HepG2 (cell line): ENCODE measurements around the gene SEPHS2. TPM values are rescaled to one million over a fixed set of nuclear protein-coding genes. Genes with fewer than 3 reads are reported as not detected.

ENCODE experiments used
- FOXC1 ChIP-seq: sonication (generic); formaldehyde crosslinking; IDR thresholded peaks from 2 replicates; pipeline ENCODE4 v1.8.0; 2022; ENCODE audit warnings: mild to moderate bottlenecking, missing genetic modification reagents, borderline replicate concordance
- JUND ChIP-seq: sonication (generic); formaldehyde crosslinking; IDR thresholded peaks from 2 replicates; pipeline ENCODE4 v1.8.0; 2022; ENCODE audit warnings: mild to moderate bottlenecking, missing genetic modification reagents
- NRL ChIP-seq: sonication (generic); formaldehyde crosslinking; IDR thresholded peaks from 2 replicates; pipeline ENCODE4 v1.5.0; 2020; ENCODE audit warnings: missing genetic modification reagents, mild to moderate bottlenecking, moderate library complexity, borderline replicate concordance
- POLR2G ChIP-seq: fragments of 200-400 bp; formaldehyde crosslinking; IDR thresholded peaks from 2 replicates; pipeline ENCODE4 v1.6.1; 2018; ENCODE audit warnings: mild to moderate bottlenecking, low read depth, low read length, moderate library complexity
- RBM22 ChIP-seq: fragments of 200-400 bp; formaldehyde crosslinking; optimal IDR thresholded peaks from 2 replicates; pipeline ENCODE3; 2017; ENCODE audit warnings: mild to moderate bottlenecking, low read length, moderate library complexity
- SIX1 ChIP-seq: sonication (generic); formaldehyde crosslinking; IDR thresholded peaks from 2 replicates; pipeline ENCODE4 v1.4.0; 2020; ENCODE audit warnings: missing genetic modification reagents, borderline replicate concordance
- STAT5B ChIP-seq: sonication (generic); formaldehyde crosslinking; IDR thresholded peaks from 2 replicates; pipeline ENCODE4 v1.4.0; 2020; ENCODE audit warnings: missing genetic modification reagents
- ZBTB21 ChIP-seq: sonication (generic); formaldehyde crosslinking; IDR thresholded peaks from 2 replicates; pipeline ENCODE4 v1.4.0; 2020; ENCODE audit warnings: missing genetic modification reagents
- ZNF12 ChIP-seq: sonication (generic); formaldehyde crosslinking; IDR thresholded peaks from 2 replicates; pipeline ENCODE4 v1.5.0; 2020; ENCODE audit warnings: missing genetic modification reagents
- ZNF496 ChIP-seq: sonication (generic); formaldehyde crosslinking; IDR thresholded peaks from 2 replicates; pipeline ENCODE4 v1.8.1; 2023; ENCODE audit warnings: mild to moderate bottlenecking, moderate library complexity, missing genetic modification reagents; ENCODE audit not compliant: insufficient replicate concordance
- ZNF503 ChIP-seq: sonication (generic); formaldehyde crosslinking; IDR thresholded peaks from 2 replicates; pipeline ENCODE4 v1.4.0; 2020; ENCODE audit warnings: missing genetic modification reagents
- ZNF577 ChIP-seq: sonication (generic); formaldehyde crosslinking; IDR thresholded peaks from 2 replicates; pipeline ENCODE4 v1.4.0; 2020; ENCODE audit warnings: mild to moderate bottlenecking, low read depth, missing genetic modification reagents, borderline replicate concordance
- ZNF788 ChIP-seq: sonication (generic); formaldehyde crosslinking; IDR thresholded peaks from 2 replicates; pipeline ENCODE4 v1.5.0; 2020; ENCODE audit warnings: mild to moderate bottlenecking, missing genetic modification reagents, borderline replicate concordance
- ZNF790 ChIP-seq: sonication (generic); formaldehyde crosslinking; IDR thresholded peaks from 2 replicates; pipeline ENCODE4 v1.8.0; 2022; ENCODE audit warnings: missing genetic modification reagents, mild to moderate bottlenecking, borderline replicate concordance
- ZNF850 ChIP-seq: sonication (generic); formaldehyde crosslinking; conservative IDR thresholded peaks from 2 replicates; pipeline ENCODE4 v1.9.0; 2021; ENCODE audit warnings: mild to moderate bottlenecking, missing genetic modification reagents
- polyA plus RNA-seq, 8 experiments: library from polyadenylated mRNA; depleted of rRNA in 3 of 8; stranded (reverse) in 7 of 8; unstranded in 1 of 8; fragments of >200 nt; fragmentation: Illumina TruSeq in 4 of 8; extraction: Trizol in 4 of 8; gene quantifications; 2 replicates each; pipeline versions ENCODE4 v1.2.1 to v1.2.3, GENCODE V29; 2011 to 2016; ENCODE audit warnings: low read depth in 4 of 8, missing spikeins in 1 of 8, mixed read lengths in 1 of 8; ENCODE audit not compliant: insufficient read depth in 1 of 8
- total RNA-seq, 5 experiments: library from RNA; depleted of rRNA; stranded (reverse); fragments of >200 nt; fragmentation: Illumina TruSeq; extraction: Trizol; gene quantifications; 2 replicates each; pipeline ENCODE4 v1.2.3, GENCODE V29; 2016; ENCODE audit warnings: low read depth in 1 of 5
- TF ChIP-seq, protein P1 (sequence below): sonication (generic); formaldehyde crosslinking; IDR thresholded peaks from 2 replicates; pipeline ENCODE4 v1.9.0; 2021; ENCODE audit warnings: missing genetic modification reagents, borderline replicate concordance

SEPHS2 gene
- total and polyA plus RNA-seq, 2 of the 13 experiments (the other 11 are each of a cell fraction or from before 2014, with no cell fraction given): 20.7 to 127 TPM

GRCh38 chr16:30395155-30395991, 50.3 kb downstream of the SEPHS2 start, which contains the start of gene ZNF48 (continued):
- TF ChIP-seq ZNF12 (CRISPR knock-in tag) (peak; percentile 21; the same call in 1 of the 2 replicates), FOXC1 (CRISPR knock-in tag) (peak; percentile 71; the same call in 1 of the 2 replicates), ZNF496 (CRISPR knock-in tag) (no peak), NRL (CRISPR knock-in tag) (peak; percentile 59; the same call in 1 of the 2 replicates), ZNF790 (CRISPR knock-in tag) (peak; percentile 88; the same call in 1 of the 2 replicates), ZNF788 (CRISPR knock-in tag) (peak; percentile 72; the same call in 1 of the 2 replicates), RBM22 (no peak), POLR2G (peak; percentile 70), ZNF850 (peak; percentile 71; the same call in 1 of the 2 replicates), ZNF503 (no peak; the same call in none of the 2 replicates), STAT5B (CRISPR knock-in tag) (0 out of 2 replicates have a peak, but pooled peaks have one; percentile 32), ZNF577 (CRISPR knock-in tag) (no peak), JUND (0 out of 2 replicates have a peak, but pooled peaks have one; percentile 35), ZBTB21 (CRISPR knock-in tag) (no peak), SIX1 (CRISPR knock-in tag) (no peak)
- TF ChIP-seq, protein P1, sequence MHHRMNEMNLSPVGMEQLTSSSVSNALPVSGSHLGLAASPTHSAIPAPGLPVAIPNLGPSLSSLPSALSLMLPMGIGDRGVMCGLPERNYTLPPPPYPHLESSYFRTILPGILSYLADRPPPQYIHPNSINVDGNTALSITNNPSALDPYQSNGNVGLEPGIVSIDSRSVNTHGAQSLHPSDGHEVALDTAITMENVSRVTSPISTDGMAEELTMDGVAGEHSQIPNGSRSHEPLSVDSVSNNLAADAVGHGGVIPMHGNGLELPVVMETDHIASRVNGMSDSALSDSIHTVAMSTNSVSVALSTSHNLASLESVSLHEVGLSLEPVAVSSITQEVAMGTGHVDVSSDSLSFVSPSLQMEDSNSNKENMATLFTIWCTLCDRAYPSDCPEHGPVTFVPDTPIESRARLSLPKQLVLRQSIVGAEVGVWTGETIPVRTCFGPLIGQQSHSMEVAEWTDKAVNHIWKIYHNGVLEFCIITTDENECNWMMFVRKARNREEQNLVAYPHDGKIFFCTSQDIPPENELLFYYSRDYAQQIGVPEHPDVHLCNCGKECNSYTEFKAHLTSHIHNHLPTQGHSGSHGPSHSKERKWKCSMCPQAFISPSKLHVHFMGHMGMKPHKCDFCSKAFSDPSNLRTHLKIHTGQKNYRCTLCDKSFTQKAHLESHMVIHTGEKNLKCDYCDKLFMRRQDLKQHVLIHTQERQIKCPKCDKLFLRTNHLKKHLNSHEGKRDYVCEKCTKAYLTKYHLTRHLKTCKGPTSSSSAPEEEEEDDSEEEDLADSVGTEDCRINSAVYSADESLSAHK (CRISPR knock-in tag): 0 out of 2 replicates have a peak, but pooled peaks have one; percentile 49
